Ovary (tissue), 9 donors: ENCODE data around the gene CACNA1D. TPM values are rescaled to one million over a fixed set of nuclear protein-coding genes. Genes with fewer than 3 reads are reported as not detected.

ENCODE experiments used
- DNase-seq, 5 donors: peaks; one replicate each; pipeline ENCODE4 v3.0.0-alpha.2; 2019 to 2020
- H3K27ac ChIP-seq, 2 donors: fragments of 200-600 bp; one replicate each; pipeline versions ENCODE4 v1.5.1 to v1.8.0; 2019 to 2022
- H3K27me3 ChIP-seq: fragments of 200-600 bp; one replicate; pipeline ENCODE4 v1.8.0; 2022
- H3K36me3 ChIP-seq: fragments of 200-600 bp; sonication (generic); one replicate; pipeline ENCODE4 v1.5.1; 2019
- H3K4me1 ChIP-seq: one replicate; pipeline ENCODE4 v1.8.1; 2013; ENCODE audit warnings: mild to moderate bottlenecking, moderate library complexity; ENCODE audit not compliant: insufficient read depth
- H3K4me3 ChIP-seq: fragments of 200-600 bp; sonication (generic); one replicate; pipeline ENCODE4 v1.5.1; 2017
- H3K9me3 ChIP-seq, 2 donors: fragments of 200-600 bp in 1 of 2; sonication (generic) in 1 of 2; one replicate each; pipeline versions ENCODE4 v1.5.1 to v1.8.1; 2013 to 2019; ENCODE audit warnings: mild to moderate bottlenecking in 1 of 2, moderate library complexity in 1 of 2
- EP300 ChIP-seq: sonication (generic); formaldehyde crosslinking; IDR thresholded peaks from one replicate; pipeline ENCODE4 v1.6.1; 2017; ENCODE audit warnings: antibody characterized with exemption
- POLR2A ChIP-seq: fragments of 450-650 bp; IDR thresholded peaks from one replicate; pipeline ENCODE4 v1.6.1; 2017; ENCODE audit warnings: antibody characterized with exemption, mild to moderate bottlenecking, moderate library complexity
- WGBS, 3 donors: extraction: QIAGEN DNeasy Blood & Tissue Kit in 1 of 3; methylation state at CpG; one replicate each; pipeline versions ENCODE4 v1.1.5 to v1.1.7; 2013 to 2017; 5-methylcytosine and 5-hydroxymethylcytosine counted together
- intact Hi-C, 4 donors: fragments of 100-400 bp; cut with DNase I; formaldehyde crosslinking; loops; one replicate each; pipeline versions ENCODE4 v1.11.0 to v1.15.1; 2022 to 2023
- polyA plus RNA-seq, 2 donors: library from polyadenylated mRNA; stranded (reverse); fragments of 200-250 nt in 1 of 2; fragments of 350-450 nt in 1 of 2; fragmentation: Illumina TruSeq in 1 of 2; extraction: RNeasy Lipid Tissue Mini Kit (QIAGEN cat#74804) in 1 of 2; gene quantifications; one replicate each; pipeline ENCODE4 v1.2.3, GENCODE V29; 2013 to 2014
- total RNA-seq, 7 donors: library from RNA; depleted of rRNA in 2 of 7; stranded (reverse); fragments of >200 nt in 2 of 7; fragmentation: NEBNext Ultra II Directional in 3 of 7; extraction: Animal tissue kit (Norgen Biotek cat#: 25700) in 3 of 7; gene quantifications; one replicate each; pipeline versions ENCODE4 v1.1.0 to v1.2.4, GENCODE V29; 2016 to 2023
- TF ChIP-seq, protein P1 (sequence below), 3 donors: fragments of 450-650 bp in 2 of 3; fragments of 200-600 bp in 1 of 3; IDR thresholded peaks; one replicate each; pipeline versions ENCODE4 v1.5.1 to v1.8.0; 2016 to 2022; ENCODE audit warnings: antibody characterized with exemption in 3 of 3, mild to moderate bottlenecking in 1 of 3
- donor health status: DM: no; HTN: no; CAD: no; lungs with moderate emphysema.
- donor health status: DM: no; HTN: no; CAD: no.
- donor health status: Bipolar disorder and iron deficiency.
- donor health status: DM: yes; HTN: yes; CAD: no.
- donor health status: DM: no; HTN: no; CAD: no.
- donor health status: DM: yes; HTN: yes; CAD: no.

The CACNA1D gene
- total and polyA plus RNA-seq, 9 donors: 0.23 to 9.3 (median 5.1) TPM

DNA sequence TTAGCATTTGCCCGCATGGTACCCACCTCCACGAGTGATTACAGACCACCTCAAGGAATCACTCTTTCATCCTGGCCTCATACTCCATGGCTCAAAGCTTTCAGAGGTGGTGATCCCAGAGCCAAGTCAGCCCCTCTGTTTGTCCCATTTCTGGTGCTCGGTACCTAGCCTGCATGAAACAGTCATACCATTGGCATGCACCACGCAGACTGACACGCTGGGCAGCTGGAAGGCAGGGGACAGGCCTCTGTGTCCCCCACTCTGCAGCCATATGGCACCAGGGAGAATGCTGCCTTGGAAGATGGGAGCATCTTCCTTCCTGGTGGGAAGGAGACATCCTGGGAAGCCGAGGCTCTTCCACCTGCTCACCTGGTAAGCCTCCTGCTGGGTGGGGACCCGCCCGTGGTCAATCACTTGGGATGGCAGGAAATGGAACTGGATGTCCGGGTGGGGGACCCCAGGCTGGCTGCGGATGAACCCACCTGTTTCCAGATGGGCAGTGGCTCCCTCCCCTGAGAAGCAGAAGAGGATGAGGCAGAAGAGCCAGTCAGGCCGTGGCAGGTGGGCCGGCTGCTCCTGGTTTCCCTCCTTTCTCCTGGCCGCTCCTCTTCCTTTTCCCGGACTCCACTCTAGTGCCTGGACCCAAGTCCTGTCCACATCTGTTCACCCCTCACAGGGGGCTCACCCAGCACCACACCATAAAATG, 324.9 kb downstream of the CACNA1D start:
- WGBS, 3 donors: 91 to 96% (median 92%) methylated on average over 14 of the region's 14 CpGs
- intact Hi-C loops: no loop called here
- no peak overlapping the region for H3K4me3 ChIP-seq
- TF ChIP-seq, protein P1, sequence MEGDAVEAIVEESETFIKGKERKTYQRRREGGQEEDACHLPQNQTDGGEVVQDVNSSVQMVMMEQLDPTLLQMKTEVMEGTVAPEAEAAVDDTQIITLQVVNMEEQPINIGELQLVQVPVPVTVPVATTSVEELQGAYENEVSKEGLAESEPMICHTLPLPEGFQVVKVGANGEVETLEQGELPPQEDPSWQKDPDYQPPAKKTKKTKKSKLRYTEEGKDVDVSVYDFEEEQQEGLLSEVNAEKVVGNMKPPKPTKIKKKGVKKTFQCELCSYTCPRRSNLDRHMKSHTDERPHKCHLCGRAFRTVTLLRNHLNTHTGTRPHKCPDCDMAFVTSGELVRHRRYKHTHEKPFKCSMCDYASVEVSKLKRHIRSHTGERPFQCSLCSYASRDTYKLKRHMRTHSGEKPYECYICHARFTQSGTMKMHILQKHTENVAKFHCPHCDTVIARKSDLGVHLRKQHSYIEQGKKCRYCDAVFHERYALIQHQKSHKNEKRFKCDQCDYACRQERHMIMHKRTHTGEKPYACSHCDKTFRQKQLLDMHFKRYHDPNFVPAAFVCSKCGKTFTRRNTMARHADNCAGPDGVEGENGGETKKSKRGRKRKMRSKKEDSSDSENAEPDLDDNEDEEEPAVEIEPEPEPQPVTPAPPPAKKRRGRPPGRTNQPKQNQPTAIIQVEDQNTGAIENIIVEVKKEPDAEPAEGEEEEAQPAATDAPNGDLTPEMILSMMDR (IDR thresholded peaks at IDR 0.05): no peak
- TF ChIP-seq EP300 (no peak), POLR2A (no peak)
- no peaks in the 10 kb centered on the region for H3K36me3 ChIP-seq
- no peak overlapping the region for H3K27ac ChIP-seq
- no peaks in the 10 kb centered on the region for H3K9me3 ChIP-seq
- H3K27me3 ChIP-seq: no peaks in the 10 kb centered on the region
- DNase-seq: peak in 1 of 5 donors; percentile 5
- no peaks in the 10 kb centered on the region for H3K4me1 ChIP-seq

DNA sequence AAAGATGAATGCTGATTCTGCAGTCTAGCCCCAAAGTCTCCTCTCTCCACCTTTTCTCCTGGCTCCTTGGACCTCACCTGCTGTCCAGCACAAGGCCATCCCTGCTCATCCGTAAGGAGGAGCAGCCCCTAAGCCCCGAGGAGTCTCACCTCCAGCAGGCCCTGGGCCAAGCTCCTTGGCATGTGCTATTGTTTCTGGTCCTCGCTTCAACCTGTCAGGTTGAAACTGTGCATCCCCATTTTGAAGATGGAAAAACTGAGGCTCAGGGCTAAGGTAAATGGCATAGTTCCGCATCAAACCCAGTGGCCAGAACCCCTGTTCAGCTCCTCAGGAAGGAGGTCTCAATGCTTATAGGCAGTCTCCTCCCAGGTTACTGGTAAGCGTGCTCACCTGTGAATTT, 325.7 kb downstream of the CACNA1D start:
- 92 to 94% (median 93%) methylated on average over 5 of the region's 5 CpGs for WGBS, 3 donors
- Histone ChIP-seq H3K4me3 (no peak overlapping the region), H3K27ac (no peak overlapping the region), H3K4me1 (no peaks in the 10 kb centered on the region), H3K9me3 (no peaks in the 10 kb centered on the region), H3K27me3 (no peaks in the 10 kb centered on the region), H3K36me3 (no peaks in the 10 kb centered on the region)
- intact Hi-C loops: no loop called here
- DNase-seq: peak in 1 of 5 donors; percentile 5
- TF ChIP-seq POLR2A: no peak

DNA sequence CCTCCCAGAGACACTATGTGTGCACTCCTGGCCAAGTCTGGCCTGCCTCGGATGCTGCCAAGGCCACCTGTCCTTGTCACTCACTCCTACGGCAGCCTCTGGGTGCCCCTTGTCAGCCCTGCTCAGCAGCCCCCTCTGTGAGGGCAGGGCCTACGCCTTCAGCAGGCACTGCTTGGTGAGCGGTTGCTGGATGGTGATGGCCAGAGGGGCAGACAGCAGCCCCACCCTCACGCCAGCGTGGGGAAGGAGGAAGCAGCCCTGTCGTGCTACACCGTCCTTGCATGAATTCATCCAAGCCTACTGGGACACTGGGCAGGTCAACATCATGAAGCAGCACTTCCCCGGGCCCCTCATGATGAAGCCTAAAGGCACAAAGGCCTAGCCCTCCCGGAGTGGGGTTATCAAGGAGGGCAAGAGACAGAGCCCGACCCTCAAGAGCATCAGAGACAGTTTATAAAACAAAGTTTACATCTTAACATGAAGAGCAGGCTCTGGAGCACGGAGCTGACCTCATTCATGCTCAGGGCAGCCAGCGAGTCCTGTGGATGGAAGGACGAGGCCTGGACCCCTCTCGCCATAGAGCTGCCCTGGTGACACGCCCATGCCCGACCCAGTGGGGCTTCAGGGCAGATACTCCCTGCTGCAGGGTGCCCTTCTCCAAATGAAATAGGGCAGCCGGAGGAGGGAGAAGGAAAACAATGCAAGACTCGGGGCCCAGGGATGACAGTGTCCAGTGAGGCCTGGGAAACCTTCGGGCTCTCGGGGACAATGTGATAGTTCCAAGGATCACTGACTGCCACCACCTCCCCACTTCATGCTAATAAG, 326.6 kb downstream of the CACNA1D start:
- Histone ChIP-seq H3K9me3 (no peaks in the 10 kb centered on the region), H3K36me3 (no peaks in the 10 kb centered on the region), H3K27me3 (no peaks in the 10 kb centered on the region), H3K4me1 (no peaks in the 10 kb centered on the region), H3K4me3 (no peak overlapping the region), H3K27ac (no peak overlapping the region)
- 85 to 89% (median 88%) methylated on average over 21 of the region's 21 CpGs for WGBS, 3 donors
- peak in 1 of 5 donors; percentile 9 for DNase-seq
- TF ChIP-seq EP300 (no peak), POLR2A (no peak)
- TF ChIP-seq, protein P1 (IDR thresholded peaks at IDR 0.05): no peak
- intact Hi-C loops: no loop called here

DNA sequence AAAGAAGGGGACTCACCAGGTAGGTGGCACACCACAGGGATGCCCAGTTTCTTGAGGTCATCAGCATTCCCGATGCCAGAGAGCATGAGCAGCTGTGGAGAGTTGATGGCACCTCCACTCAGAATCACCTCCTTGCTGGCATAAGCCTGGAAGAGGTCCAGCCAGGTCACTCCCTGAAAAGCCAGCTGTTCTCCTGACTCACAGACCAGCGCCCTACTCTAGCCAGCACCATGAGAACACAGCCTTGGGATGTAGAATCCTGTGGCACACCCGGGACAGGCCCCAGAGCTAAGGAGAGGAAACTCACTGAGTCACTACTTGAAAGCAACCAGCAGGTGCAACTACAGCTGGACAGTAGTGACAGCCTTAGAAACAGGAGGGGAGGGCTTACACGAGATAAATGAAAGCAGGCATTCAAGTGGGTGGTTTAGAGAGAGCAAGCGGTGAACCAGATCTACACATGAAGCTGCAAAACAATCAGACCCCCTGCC, 327.3 kb downstream of the CACNA1D start:
- Histone ChIP-seq H3K9me3 (no peaks in the 10 kb centered on the region), H3K4me3 (no peak overlapping the region), H3K27me3 (no peaks in the 10 kb centered on the region), H3K27ac (no peak overlapping the region), H3K36me3 (no peaks in the 10 kb centered on the region), H3K4me1 (no peaks in the 10 kb centered on the region)
- intact Hi-C loops: no loop called here
- WGBS, 3 donors: 60 to 76% (median 65%) methylated on average over 5 of the region's 5 CpGs
- no peak for DNase-seq
- TF ChIP-seq, protein P1 (IDR thresholded peaks at IDR 0.05): no peak
- TF ChIP-seq POLR2A (no peak), EP300 (no peak)
